HG03175 (cell line): ENCODE data around the gene LONP1.
"Not testable (repeated sequence)": the region's sequence is repeated elsewhere in the genome, so short reads cannot be mapped to it uniquely, and the experiment has no call there.

Experiments
- ATAC-seq: cut with Tn5 transposase; IDR thresholded peaks from one replicate; pipeline ENCODE4 v1.9.1; 2021; ENCODE audit warnings: mild to moderate bottlenecking, moderate library complexity; ENCODE audit not compliant: unreplicated experiment

Gene LONP1, protein sequence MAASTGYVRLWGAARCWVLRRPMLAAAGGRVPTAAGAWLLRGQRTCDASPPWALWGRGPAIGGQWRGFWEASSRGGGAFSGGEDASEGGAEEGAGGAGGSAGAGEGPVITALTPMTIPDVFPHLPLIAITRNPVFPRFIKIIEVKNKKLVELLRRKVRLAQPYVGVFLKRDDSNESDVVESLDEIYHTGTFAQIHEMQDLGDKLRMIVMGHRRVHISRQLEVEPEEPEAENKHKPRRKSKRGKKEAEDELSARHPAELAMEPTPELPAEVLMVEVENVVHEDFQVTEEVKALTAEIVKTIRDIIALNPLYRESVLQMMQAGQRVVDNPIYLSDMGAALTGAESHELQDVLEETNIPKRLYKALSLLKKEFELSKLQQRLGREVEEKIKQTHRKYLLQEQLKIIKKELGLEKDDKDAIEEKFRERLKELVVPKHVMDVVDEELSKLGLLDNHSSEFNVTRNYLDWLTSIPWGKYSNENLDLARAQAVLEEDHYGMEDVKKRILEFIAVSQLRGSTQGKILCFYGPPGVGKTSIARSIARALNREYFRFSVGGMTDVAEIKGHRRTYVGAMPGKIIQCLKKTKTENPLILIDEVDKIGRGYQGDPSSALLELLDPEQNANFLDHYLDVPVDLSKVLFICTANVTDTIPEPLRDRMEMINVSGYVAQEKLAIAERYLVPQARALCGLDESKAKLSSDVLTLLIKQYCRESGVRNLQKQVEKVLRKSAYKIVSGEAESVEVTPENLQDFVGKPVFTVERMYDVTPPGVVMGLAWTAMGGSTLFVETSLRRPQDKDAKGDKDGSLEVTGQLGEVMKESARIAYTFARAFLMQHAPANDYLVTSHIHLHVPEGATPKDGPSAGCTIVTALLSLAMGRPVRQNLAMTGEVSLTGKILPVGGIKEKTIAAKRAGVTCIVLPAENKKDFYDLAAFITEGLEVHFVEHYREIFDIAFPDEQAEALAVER

DNA sequence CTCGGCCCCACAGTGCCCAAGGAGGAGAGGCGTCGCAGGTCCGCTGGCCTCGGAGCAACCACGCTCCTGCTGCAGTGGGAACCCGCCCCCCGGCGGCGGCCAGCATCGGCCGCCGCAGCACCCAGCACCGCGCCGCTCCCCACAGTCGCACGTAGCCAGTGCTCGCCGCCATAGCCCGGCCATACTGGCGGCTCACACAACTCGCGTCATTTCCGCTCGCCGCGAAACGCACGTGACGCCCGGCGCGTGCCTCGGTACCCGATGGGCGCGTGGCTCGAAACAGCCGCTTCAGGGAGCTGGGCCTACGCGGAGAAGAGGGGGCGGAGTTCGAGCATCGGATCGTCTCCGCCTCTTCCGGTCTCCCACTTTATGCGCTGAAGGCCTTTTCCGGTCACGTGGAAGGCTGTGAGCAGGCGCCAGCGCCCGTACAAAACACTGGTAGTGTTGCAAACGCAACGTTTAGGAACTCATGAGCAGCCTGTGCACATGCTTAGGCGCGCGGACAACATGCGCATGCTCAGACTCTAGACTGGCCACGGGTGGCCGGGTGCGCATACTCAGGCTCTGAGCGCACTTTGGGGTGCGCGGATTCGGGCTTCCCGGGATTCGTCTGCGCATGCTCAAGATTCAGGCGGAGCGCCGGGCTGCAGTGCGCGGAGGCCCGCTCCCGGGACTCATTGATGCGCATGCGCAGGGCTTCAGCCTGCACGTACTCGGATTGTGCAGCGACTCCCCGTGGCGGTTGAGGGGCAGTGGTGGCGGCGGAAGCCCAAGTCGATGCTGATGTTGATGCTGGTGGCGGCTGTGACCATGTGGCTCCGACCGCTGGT lies at the start of gene LONP1, which contains the start of gene CATSPERD:
LONP1 (minus strand) TSS at position 186 of the 830 bp plus-strand sequence; CDS start at position 172, 14 bp downstream.
CATSPERD (plus strand) TSS at position 677 of the 830 bp plus-strand sequence; CDS start at position 778, 101 bp downstream.
- peak; percentile 85 for ATAC-seq

DNA sequence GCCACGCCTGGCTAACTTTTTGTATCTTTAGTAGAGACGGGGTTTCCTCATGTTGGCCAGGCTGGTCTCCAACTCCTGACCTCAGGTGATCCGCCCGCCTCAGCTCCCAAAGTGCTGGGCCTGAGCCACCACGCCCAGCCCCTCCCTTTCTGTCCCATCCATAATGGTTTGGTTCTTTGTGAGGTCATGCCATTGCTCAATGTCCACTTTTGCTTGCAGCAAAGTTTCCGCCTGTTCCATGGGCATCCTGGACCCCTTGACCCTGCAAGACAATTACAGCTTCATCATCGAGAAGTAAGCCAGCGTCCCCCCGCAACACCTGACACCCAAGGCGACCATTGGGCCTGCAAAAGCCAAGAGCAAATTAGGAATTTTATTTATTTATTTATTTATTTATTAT lies 48.0 kb upstream of the LONP1 start:
- ATAC-seq: no peak

DNA sequence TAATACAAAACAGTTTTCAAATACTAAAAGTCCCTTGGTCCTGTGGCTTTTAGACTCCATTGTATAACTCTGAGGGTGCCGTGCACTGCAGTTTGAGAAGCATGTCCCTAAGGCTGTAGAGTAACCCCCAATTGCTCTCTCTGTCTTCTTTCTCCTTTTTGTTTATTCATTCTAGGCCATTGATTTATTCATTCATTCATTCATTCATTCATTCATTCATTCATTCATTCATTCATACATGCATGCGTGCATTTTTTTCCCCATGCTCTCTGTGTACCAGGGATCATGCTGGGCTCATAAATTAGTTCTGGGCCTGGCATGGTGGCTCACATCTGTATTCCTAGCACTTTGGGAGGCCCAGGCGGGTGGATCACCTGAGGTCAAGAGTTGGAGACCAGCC lies 45.3 kb upstream of the LONP1 start:
- ATAC-seq: no peak

DNA sequence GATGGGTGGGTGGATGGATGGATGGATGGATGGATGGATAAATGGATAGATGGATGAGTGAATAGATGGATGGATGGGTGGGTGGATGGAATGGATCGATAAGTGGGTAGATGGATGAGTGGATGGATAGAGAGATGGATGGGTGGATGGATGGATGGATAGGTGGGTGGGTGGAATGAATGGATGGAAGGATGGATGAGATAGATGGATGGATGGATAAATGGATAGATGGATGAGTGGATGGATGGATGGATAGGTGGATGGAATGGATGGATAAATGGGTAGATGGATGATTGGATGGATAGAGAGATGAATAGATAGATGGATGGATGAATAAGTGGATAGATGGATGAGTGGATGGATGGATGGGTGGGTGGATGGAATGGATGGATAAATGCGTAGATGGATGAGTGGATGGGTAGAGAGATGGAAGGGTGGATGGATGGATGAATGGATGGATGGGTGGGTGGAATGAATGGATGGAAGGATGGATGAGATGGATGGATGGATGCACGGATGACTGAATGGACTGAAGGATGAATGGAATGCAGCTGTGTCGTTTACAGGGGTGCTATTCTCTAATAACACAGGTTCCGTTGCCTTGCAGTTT lies 42.8 kb upstream of the LONP1 start:
- ATAC-seq: no peak

DNA sequence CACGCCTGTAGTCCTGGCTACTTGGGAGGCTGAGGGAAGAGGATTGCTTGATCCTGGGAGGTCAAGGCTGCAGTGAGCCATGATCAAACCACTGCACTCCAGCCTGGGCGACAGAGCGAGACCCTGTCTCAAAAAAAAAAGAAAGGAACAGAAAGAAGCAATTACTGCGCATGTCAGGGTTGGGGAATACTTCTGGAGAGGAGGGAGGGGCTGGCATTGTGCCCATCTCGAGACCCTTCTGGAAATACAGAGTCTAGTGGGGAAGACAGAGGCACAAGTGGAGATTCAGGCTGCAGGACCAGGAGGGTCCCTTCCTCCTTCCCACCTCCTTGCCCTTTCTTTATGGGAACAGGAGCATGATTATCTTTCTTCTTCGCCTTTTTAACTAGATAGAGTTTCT lies 33.8 kb upstream of the LONP1 start:
- no peak for ATAC-seq

DNA sequence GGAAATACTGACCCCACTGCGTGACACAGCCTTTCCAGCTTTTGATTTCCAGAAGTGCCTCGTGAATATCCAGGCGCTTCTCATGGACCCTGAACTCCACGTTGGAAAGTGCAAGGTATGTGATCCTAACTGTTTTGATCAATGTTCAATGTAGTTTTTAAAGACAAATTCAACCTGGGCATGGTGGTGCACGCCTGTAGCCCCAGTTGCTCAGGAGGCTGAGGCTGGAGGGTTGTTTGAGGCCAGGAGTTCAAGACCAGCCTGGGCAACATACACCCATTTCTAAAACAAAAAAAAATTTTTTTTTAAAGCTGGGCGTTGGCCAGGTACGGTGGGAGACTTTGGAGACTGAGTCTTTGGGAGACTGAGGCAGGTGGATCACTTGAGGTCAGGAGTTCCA lies 31.8 kb upstream of the LONP1 start:
- ATAC-seq: no peak

DNA sequence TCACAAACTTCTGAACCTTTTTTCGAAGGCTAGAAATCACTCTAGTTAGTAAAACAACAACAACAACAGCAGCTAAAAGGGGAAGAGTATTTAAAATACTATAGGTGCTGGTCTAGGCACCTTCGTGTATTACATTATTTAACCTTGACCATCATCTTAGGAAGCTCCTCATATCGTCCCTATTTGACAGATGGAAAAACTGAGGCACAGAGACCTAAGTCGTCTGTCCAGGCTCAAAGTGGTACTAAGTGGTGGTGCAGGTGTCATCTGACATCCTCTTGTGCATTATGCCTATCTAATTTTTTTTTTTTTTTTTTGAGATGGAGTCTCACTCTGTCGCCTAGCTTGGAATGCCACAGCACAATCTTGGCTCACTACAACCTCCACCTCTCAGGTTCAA lies 29.6 kb upstream of the LONP1 start:
- ATAC-seq: no peak

DNA sequence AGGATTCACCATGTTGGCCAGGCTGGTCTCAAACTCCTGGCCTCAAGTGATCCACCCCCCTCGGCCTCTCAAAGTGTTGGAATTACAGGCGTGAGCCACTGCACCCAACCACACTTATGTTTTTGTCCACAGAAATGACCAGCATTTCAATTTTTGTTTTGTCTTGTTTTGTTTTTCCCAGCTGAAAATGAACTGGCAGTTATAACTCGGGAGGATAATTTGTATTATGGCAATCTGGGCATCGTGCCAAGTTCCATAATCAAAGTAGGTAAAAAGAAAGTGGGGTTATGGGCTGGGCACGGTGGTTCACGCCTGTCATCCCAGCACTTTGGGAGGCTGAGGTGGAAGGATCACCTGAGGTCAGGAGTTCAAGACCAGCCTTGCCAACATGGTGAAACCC lies 29.0 kb upstream of the LONP1 start:
- ATAC-seq: not testable (repeated sequence)

DNA sequence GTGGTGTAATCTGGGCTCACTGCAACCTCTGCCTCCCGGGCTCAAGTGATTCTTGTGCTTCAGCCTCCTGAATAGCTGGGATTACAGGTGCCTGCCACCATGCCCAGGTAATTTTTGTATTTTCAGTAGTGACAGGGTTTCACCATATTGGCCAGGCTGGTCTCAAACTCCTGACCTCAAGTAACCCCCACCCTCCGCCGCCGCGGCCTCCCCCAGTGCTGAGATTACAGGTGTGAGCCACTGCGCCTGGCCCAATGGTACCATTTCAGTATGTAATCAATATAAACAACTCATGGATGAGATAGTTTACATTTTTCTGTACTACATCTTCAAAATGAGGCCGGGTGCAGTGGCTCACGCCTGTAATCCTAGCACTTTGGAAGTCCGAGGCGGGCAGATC lies 25.1 kb upstream of the LONP1 start:
- not testable (repeated sequence) for ATAC-seq

DNA sequence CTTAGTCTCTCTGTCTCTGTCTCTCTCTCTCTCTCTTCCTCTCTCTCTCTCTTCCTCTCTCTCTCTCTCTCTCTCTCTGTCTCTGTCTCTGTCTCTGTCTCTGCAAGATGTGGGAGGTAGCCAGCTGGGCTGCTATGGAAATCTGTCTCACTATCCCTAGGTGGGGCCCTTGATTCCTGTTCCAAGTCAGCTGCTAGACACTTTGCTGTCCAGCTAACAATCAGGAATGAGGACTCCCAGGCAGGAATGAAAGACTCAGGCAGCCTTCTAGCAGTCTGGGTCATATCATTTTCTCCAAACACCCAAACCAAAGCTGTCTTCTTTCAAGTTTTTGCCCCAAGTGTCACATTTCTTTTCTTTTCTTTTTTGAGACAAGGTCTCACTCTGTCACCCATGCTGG lies 23.7 kb upstream of the LONP1 start:
- no peak for ATAC-seq

DNA sequence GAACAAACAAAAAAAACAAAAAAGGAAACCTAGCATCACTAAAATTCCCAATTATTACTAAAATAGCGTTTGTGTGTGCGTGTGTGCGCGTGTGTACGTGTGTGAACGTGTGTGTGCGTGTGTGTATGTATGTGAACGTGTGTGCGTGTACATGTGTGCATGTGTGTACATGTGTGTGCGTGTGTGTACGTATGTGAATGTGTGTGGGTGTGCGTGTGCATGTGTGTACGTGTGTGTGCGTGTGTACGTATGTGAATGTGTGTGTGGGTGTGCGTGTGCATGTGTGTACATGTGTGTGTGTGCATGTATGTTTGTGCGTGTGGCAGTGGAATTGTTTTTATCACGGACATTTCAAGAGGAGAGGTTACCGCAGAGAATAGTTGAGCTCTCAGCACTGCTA lies 22.1 kb upstream of the LONP1 start:
- ATAC-seq: no peak

DNA sequence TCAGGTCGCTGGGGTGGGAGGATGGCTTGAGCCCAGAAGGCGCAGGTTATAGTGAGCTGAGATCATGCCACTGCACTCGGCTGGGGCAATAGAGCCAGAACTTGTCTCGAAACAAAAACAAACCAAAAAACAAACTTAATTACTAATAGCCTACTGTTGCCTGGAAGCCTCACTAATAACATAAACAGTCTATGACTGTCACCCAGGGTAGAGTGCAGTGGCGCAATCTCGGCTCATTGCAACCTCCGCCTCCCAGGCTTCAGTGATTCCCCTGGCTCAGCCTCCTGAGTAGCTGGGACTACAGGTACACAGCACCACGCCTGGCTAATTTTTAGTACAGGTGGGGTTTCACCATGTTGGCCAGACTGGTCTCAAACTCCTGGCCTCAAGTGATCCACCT lies 18.5 kb upstream of the LONP1 start:
- ATAC-seq: no peak

DNA sequence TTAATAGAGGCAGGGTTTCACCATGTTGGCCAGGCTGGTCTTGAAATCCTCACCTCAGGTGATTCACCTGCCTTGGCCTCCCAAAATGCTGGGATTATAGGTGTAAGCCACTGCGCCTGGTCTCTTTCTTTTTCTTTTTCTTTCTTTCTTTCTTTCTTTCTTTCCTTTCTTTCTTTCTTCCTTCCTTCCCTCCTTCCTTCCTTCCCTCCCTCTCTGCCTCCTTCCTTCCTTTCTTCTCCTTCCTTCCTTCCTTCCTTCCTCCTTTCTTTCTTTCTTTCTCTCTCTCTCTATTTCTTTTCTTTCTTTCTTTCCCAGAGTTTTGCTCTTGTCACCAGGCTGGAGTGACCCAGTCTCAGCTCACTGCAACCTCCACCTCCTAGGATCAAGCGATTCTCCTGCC lies 13.2 kb upstream of the LONP1 start:
- not testable (repeated sequence) for ATAC-seq

DNA sequence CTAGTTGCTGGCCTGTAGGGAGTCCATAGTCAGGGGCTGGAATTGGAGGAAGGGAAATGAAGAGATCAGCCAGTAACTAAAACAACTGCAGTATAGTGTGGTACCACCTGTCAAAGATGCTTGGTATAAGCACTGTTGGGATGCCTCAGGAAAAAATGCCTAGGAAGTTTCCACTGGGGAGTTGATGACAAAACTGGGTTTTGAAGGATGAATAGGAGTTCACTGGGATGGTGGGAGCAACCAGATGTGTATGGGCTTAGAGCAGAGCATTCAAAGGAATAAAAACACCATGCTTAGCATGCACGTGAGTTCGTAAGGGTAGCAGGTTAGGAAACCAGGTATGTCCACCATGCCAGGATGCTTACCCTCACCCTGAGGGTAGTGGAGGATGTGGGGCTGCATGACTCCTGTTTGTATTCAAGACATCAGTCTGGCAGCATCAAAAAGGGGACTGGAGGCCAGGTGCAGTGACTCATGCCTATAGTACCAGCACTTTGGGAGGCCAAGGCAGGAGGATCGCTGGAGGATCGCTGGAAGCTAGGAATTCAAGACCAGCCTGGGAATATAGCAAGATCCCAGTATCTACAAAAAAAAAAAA lies 7.6 kb upstream of the LONP1 start:
- no peak for ATAC-seq

DNA sequence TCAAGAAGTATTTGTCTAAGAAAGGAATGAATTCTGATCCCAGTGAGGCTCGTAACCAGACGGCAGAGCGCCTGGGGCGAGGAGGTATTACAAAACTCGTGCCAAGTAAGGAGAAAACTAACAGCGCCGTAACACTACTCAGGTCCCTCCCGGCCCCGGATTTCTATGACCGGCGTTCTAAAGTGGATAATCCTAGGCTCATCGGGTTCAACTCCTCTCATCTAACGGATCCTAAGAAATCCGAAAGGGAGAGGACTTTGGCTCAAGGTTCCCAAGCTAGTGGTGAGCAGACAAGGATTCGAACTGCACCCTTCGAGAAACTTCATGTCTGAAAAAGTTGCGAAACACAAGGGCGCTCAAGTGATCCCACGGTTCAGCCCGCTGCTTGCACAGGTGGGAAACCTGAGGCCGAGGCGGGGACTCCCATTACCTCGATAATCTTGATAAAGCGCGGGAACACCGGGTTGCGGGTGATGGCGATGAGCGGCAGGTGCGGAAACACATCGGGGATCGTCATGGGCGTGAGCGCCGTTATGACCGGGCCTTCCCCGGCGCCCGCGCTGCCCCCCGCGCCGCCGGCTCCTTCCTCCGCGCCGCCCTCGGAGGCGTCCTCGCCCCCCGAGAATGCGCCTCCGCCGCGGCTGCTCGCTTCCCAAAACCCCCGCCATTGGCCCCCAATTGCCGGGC lies 529 bp downstream of the LONP1 start:
- peak; percentile 1 for ATAC-seq

DNA sequence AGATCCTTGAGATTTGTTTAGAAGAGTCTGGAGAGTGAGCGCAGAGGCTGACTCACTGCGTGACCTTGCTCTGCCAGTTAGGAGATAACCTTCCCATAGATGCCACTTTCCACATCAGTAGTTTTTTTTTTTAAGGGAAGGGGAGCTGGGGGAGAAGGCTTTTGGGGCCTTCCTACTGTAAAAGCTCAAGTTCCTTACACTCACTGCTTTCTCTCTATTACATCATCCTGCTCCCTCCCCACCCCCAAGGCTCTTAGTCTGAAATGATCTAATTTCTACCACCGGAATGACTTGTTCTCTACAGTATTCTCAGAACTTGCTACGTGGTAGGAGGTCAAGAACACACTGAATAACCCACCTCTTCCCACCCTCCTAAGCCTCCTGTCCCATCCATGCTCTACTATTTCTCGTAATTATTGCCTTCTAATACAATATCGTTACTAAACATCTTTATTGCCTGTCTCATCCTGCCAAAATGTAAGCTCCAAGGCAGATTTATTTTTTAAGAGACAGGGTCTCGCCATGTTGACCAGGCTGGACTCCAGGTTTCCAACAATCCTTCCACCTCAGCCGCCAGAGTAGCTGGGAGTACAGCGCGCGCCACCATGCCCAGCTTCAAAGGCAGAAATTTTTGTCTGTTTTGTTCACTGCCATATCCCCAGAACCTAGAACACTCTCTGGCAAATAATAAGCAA lies 1.2 kb downstream of the LONP1 start:
- no peak for ATAC-seq

DNA sequence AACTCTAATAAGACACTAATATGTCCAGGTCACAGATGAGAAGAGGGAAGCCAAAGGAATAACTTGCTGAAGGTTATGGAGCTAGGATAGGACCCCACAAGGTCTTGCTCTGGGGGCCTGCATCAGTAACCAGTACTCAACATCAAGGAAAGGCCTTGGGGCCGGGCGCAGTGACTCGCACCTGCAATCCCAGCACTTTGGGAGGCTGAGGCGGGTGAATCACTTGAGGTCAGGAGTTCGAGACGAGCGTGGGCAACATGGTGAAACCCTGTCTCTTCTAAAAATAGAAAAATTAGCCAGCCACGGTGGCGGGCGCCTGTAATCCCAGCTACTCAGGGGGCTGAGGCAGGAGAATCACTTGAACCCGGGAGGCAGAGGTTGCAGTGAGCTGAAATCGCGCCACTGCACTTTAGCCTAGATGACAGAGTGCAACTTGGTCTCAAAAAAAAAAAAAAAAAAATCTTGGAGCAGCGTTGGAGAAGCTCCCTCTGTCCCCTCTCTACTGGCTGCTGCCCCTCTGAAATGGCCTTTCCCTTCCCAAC lies 1.8 kb downstream of the LONP1 start:
- ATAC-seq: no peak

DNA sequence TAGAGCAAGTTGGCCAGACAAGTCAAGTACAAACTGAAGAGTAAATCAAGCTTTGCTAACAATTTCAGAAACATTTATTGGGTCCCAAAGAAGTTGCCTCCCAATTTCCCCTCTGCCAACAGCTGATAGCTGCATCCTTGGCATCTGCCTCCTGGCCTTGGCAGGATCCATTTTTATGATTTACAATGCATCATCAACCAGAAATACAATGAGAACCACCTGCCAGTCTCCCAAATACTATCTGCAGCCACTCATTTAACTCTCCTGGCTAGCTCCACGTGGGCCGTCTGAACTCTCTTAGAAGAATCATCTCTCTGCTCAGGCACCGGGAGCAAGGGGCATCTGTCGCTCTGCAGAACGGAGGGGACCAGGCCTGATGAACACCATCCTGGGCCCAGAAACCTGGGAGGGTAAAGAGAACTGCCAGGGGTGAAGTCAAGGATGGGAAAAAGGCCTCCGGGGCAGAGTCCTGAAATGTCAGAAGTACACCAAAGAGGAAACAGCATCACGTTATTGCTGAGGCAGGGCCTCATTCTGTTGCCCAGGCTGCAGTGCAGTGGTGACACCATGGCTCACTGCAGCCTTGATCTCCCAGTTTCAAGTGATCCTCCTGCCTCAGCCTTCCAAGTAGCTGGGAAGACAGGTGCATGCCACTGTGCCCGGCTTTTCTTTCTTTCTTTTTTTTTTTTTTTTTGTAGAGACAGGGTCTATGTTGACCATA lies 2.6 kb downstream of the LONP1 start:
- no peak for ATAC-seq
